H1 (cell line): Measurements from ENCODE around the gene HIPK2. TPM values are rescaled to one million over a fixed set of nuclear protein-coding genes. Genes with fewer than 3 reads are reported as not detected.

Experiments used
- CTCF ChIA-PET: fragments of 300-600 bp; sonication (Branson Sonifier 250); formaldehyde crosslinking; loops from one replicate; lab custom pipeline; 2021; ENCODE audit not compliant: partially characterized antibody; lab: Charles Lee
- POLR2A ChIA-PET: fragments of 300-600 bp; sonication (Branson Sonifier 250); formaldehyde crosslinking; loops from one replicate; lab custom pipeline; 2021; ENCODE audit warnings: inconsistent platforms; ENCODE audit not compliant: partially characterized antibody; lab: Charles Lee
- DNase-seq, 2 experiments: peaks; one replicate each; pipeline versions ENCODE4 v3.0.0 to v3.0.0-alpha.2; 2010 to 2022; ENCODE audit warnings: low spot score in 2 of 2, low read depth in 1 of 2, mixed read lengths in 1 of 2
- FAIRE-seq: peaks from 2 replicates; lab custom pipeline; 2011; peaks lifted over from hg19 to GRCh38; lab: Jason Lieb, UNC
- H2AFZ ChIP-seq: 2 replicates; pipeline ENCODE4 v1.8.1; 2012; ENCODE audit warnings: low read length, inconsistent platforms
- H2AK5ac ChIP-seq: 2 replicates; pipeline ENCODE4 v1.6.1; 2013; ENCODE audit warnings: low read depth, low read length
- H2BK120ac ChIP-seq: replicated peaks from 2 replicates; pipeline ENCODE3; 2013; ENCODE audit warnings: low read depth, low read length, inconsistent platforms
- H2BK12ac ChIP-seq: 2 replicates; pipeline ENCODE4 v1.6.1; 2013; ENCODE audit warnings: low read depth, low read length
- H2BK15ac ChIP-seq: 2 replicates; pipeline ENCODE4 v1.6.1; 2013; ENCODE audit warnings: low read length
- H2BK20ac ChIP-seq: 2 replicates; pipeline ENCODE4 v1.6.1; 2013; ENCODE audit warnings: low read length
- H2BK5ac ChIP-seq: 2 replicates; pipeline ENCODE4 v1.6.1; 2013; ENCODE audit warnings: low read depth, low read length
- H3K14ac ChIP-seq: 2 replicates; pipeline ENCODE4 v1.6.1; 2013; ENCODE audit warnings: inconsistent platforms; ENCODE audit not compliant: insufficient read length
- H3K18ac ChIP-seq: 2 replicates; pipeline ENCODE4 v1.6.1; 2013; ENCODE audit warnings: low read length; ENCODE audit errors: extremely low read depth
- H3K23ac ChIP-seq: 2 replicates; pipeline ENCODE4 v1.6.1; 2013; ENCODE audit warnings: inconsistent platforms; ENCODE audit not compliant: insufficient read length
- H3K23me2 ChIP-seq: 2 replicates; pipeline ENCODE4 v1.6.1; 2013; ENCODE audit warnings: low read depth, low read length
- H3K27ac ChIP-seq: 2 replicates; pipeline ENCODE4 v1.6.1; 2011; ENCODE audit warnings: low read depth, low read length, inconsistent platforms
- H3K27me3 ChIP-seq, 4 experiments: replicated peaks in 1 of 4; 1 replicate in 1 of 4; 2 replicates in 3 of 4; pipeline versions ENCODE4 v1.6.1 to v1.8.1; 2011 to 2013; ENCODE audit warnings: low read length in 3 of 4, mild to moderate bottlenecking in 3 of 4, inconsistent platforms in 2 of 4, mixed read lengths in 2 of 4, moderate library complexity in 1 of 4; ENCODE audit not compliant: control insufficient read depth in 3 of 4, insufficient read depth in 3 of 4; ENCODE audit errors: extremely low read depth in 1 of 4
- H3K36me3 ChIP-seq, 4 experiments: 2 replicates each; pipeline versions ENCODE4 v1.6.1 to v1.8.1; 2011 to 2013; ENCODE audit warnings: mild to moderate bottlenecking in 4 of 4, low read length in 3 of 4, moderate library complexity in 2 of 4, control low read depth in 1 of 4, inconsistent platforms in 1 of 4; ENCODE audit not compliant: insufficient read depth in 4 of 4, control insufficient read depth in 2 of 4
- H3K4ac ChIP-seq: replicated peaks from 2 replicates; pipeline ENCODE3; 2013; ENCODE audit warnings: low read length, low read depth, mixed read lengths, inconsistent platforms; ENCODE audit not compliant: insufficient read length
- H3K4me1 ChIP-seq, 4 experiments: replicated peaks in 1 of 4; 1 replicate in 1 of 4; 2 replicates in 3 of 4; pipeline versions ENCODE4 v1.6.1 to v1.8.1; 2011 to 2013; ENCODE audit warnings: low read length in 3 of 4, inconsistent platforms in 2 of 4, mixed read lengths in 1 of 4; ENCODE audit not compliant: insufficient read depth in 4 of 4, control insufficient read depth in 3 of 4
- H3K4me2 ChIP-seq, 2 experiments: 2 replicates each; pipeline versions ENCODE4 v1.6.1 to v1.8.1; 2011 to 2013; ENCODE audit warnings: low read depth in 2 of 2, low read length in 2 of 2, control low read depth in 1 of 2, inconsistent platforms in 1 of 2, mild to moderate bottlenecking in 1 of 2; ENCODE audit not compliant: insufficient read depth in 1 of 2
- H3K4me3 ChIP-seq, 4 experiments: fragments of 200-600, 300-600 bp in 1 of 4; sonication (generic), shearing (Covaris generic), sonication (Bioruptor Twin) in 1 of 4; 2 replicates each; pipeline versions ENCODE4 v1.5.1 to v1.8.1; 2011 to 2016; ENCODE audit warnings: low read length in 4 of 4, low read depth in 3 of 4, control low read depth in 2 of 4, inconsistent platforms in 2 of 4, mild to moderate bottlenecking in 2 of 4, mixed read lengths in 1 of 4, moderate library complexity in 1 of 4; ENCODE audit not compliant: insufficient read depth in 2 of 4; ENCODE audit errors: extremely low read depth in 1 of 4
- H3K56ac ChIP-seq: replicated peaks from 2 replicates; pipeline ENCODE3; 2013; ENCODE audit warnings: low read depth, mild to moderate bottlenecking, mixed read lengths, low read length, inconsistent platforms; ENCODE audit not compliant: insufficient read length
- H3K79me1 ChIP-seq: 2 replicates; pipeline ENCODE4 v1.6.1; 2013; ENCODE audit warnings: low read depth, low read length, control low read depth
- H3K79me2 ChIP-seq, 2 experiments: 2 replicates each; pipeline versions ENCODE4 v1.6.1 to v1.8.1; 2012 to 2013; ENCODE audit warnings: low read length in 2 of 2, mild to moderate bottlenecking in 2 of 2, inconsistent platforms in 1 of 2; ENCODE audit not compliant: insufficient read depth in 2 of 2, control insufficient read depth in 1 of 2
- H3K9ac ChIP-seq, 4 experiments: replicated peaks in 1 of 4; 1 replicate in 1 of 4; 2 replicates in 3 of 4; pipeline versions ENCODE4 v1.6.1 to v1.8.1; 2011 to 2013; ENCODE audit warnings: low read depth in 3 of 4, low read length in 3 of 4, control low read depth in 2 of 4, mild to moderate bottlenecking in 2 of 4, moderate library complexity in 2 of 4, inconsistent platforms in 1 of 4; ENCODE audit errors: extremely low read depth in 1 of 4
- H3K9me3 ChIP-seq, 2 experiments: 2 replicates each; pipeline versions ENCODE4 v1.6.1 to v1.8.1; 2012 to 2013; ENCODE audit warnings: mild to moderate bottlenecking in 2 of 2, moderate library complexity in 2 of 2, control low read depth in 1 of 2, inconsistent platforms in 1 of 2, low read depth in 1 of 2, low read length in 1 of 2, mixed read lengths in 1 of 2; ENCODE audit not compliant: insufficient read depth in 2 of 2
- H4K20me1 ChIP-seq, 2 experiments: replicated peaks in 1 of 2; 2 replicates each; pipeline versions ENCODE3 to v1.8.1; 2011 to 2013; ENCODE audit warnings: inconsistent platforms in 2 of 2, low read length in 2 of 2, mild to moderate bottlenecking in 1 of 2; ENCODE audit not compliant: insufficient read depth in 2 of 2, control insufficient read depth in 1 of 2
- H4K5ac ChIP-seq: 2 replicates; pipeline ENCODE4 v1.6.1; 2013; ENCODE audit warnings: low read length, low read depth, mixed read lengths, inconsistent platforms; ENCODE audit not compliant: insufficient read length
- H4K8ac ChIP-seq: 2 replicates; pipeline ENCODE4 v1.8.0; 2013; ENCODE audit warnings: mild to moderate bottlenecking, moderate library complexity, low read length, inconsistent platforms; ENCODE audit not compliant: insufficient read depth; ENCODE audit errors: extremely low read depth
- H4K91ac ChIP-seq: replicated peaks from 2 replicates; pipeline ENCODE3; 2013; ENCODE audit warnings: low read length, mixed read lengths, inconsistent platforms; ENCODE audit not compliant: insufficient read length
- KDM1A ChIP-seq: fragments of 200-600, 300-600 bp; sonication (generic); IDR thresholded peaks from 2 replicates; pipeline ENCODE4 v1.7.1; 2016; ENCODE audit warnings: mild to moderate bottlenecking, low read length, borderline replicate concordance
- NRF1 ChIP-seq: IDR thresholded peaks from 2 replicates; pipeline ENCODE4 v1.6.1; 2011; ENCODE audit warnings: mild to moderate bottlenecking, low read depth, low read length, improper control_type of control experiment
- RFX5 ChIP-seq: IDR thresholded peaks from 2 replicates; pipeline ENCODE4 v1.6.1; 2011; ENCODE audit warnings: low read depth, low read length, improper control_type of control experiment, borderline replicate concordance
- TEAD4 ChIP-seq: IDR thresholded peaks from 2 replicates; pipeline ENCODE4 v1.6.1; 2012; ENCODE audit warnings: low read depth, low read length, inconsistent platforms, mixed read lengths
- WGBS, 2 experiments: shearing (Covaris generic) in 1 of 2; methylation state at CpG; one replicate each; pipeline versions ENCODE4 v1.1.6 to v1.1.7; 2013 to 2015; ENCODE audit warnings: low lambda C conversion rate in 2 of 2, mixed read lengths in 2 of 2, inconsistent platforms in 1 of 2, low coverage in 1 of 2, missing lambda C conversion rate in 1 of 2; ENCODE audit not compliant: insufficient replicate concordance in 2 of 2, insufficient coverage in 1 of 2, insufficient read length in 1 of 2; ENCODE audit errors: extremely low coverage in 1 of 2, missing lambda C conversion rate in 1 of 2; 5-methylcytosine and 5-hydroxymethylcytosine counted together
- polyA plus RNA-seq, 7 experiments: library from polyadenylated mRNA; depleted of rRNA in 3 of 7; stranded (reverse) in 5 of 7; unstranded in 2 of 7; fragments of >200 nt in 5 of 7; fragments of 200-250 nt in 2 of 7; gene quantifications; 1 replicate in 5 of 7; 2 replicates in 1 of 7; 4 replicates in 1 of 7; pipeline versions ENCODE4 v1.2.1 to v1.2.3, GENCODE V29; 2011 to 2013; ENCODE audit warnings: missing spikeins in 2 of 7, mixed read lengths in 2 of 7
- total RNA-seq: library from RNA; stranded (reverse); fragmentation: NEBNext Ultra II Directional; extraction: Animal tissue kit (Norgen Biotek cat#: 25700); gene quantifications from 2 replicates; pipeline ENCODE4 v1.2.1, GENCODE V29; 2021
- TF ChIP-seq, protein P1 (sequence below): IDR thresholded peaks from 2 replicates; pipeline ENCODE4 v1.6.1; 2011; ENCODE audit warnings: low read depth, mild to moderate bottlenecking, low read length; ENCODE audit not compliant: insufficient read depth

Gene HIPK2
- total and polyA plus RNA-seq, 2 of the 8 experiments (the other 6 are each of a cell fraction or from before 2014, with no cell fraction given), result 8.3 to 24.3 TPM

DNA sequence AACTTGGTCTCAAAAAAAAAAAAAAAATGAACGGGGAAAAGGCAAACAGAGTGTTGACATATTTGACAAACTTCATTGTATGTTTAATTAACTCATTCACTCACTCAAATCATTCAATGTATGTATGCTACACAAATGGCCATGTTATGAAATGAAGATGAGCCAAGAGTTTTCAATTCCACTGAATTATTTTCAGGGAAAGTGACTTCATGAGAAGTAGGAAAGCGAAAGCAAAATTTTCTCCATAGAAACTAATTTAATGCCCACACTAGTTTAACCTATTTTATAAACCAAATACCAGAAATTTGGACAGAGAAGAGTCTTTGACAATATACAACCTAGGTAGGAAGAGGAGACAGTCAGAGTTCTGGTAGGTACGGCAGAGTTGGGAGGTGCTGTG, 119.5 kb downstream of the HIPK2 start:
- no peak overlapping the region for H3K4me2 ChIP-seq

More for the DNA sequence above, 119.5 kb downstream of the HIPK2 start:
- Histone ChIP-seq H2BK12ac (no peak overlapping the region), H4K20me1 (no peaks in the 10 kb centered on the region), H3K4me1 (peaks cover 1 to 19% (median 12%) of the 10 kb centered on the region in 4 experiments; a peak in 5 of 7 replicates), H3K23me2 (no peaks in the 10 kb centered on the region), H3K9ac (no peak overlapping the region), H3K79me1 (no peaks in the 10 kb centered on the region), H4K91ac (no peak overlapping the region), H3K18ac (no peak overlapping the region), H3K14ac (no peak overlapping the region), H3K36me3 (no peaks in the 10 kb centered on the region), H4K5ac (no peak overlapping the region), H3K27me3 (no peaks in the 10 kb centered on the region), H3K23ac (no peak overlapping the region), H3K4ac (no peak overlapping the region), H4K8ac (no peak overlapping the region), H2BK15ac (no peak overlapping the region), H2BK5ac (no peak overlapping the region), H3K79me2 (no peaks in the 10 kb centered on the region), H2AFZ (no peak overlapping the region), H3K9me3 (no peaks in the 10 kb centered on the region), H2BK20ac (no peak overlapping the region), H3K56ac (no peak overlapping the region), H3K27ac (no peak overlapping the region), H2AK5ac (no peak overlapping the region), H3K4me3 (no peak overlapping the region), H2BK120ac (no peak overlapping the region)
- no peak for TF ChIP-seq RFX5
- TF ChIP-seq TEAD4, result no peak
- TF ChIP-seq, protein P1, sequence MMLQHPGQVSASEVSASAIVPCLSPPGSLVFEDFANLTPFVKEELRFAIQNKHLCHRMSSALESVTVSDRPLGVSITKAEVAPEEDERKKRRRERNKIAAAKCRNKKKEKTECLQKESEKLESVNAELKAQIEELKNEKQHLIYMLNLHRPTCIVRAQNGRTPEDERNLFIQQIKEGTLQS, result no peak
- no peak for TF ChIP-seq KDM1A
- TF ChIP-seq NRF1, result no peak
- POLR2A ChIA-PET, result no interaction called here
- DNase-seq (no peak), FAIRE-seq (no peak)
- 84% methylated on average over 3 of the region's 3 CpGs; no CpG with 5 or more reads in 1 of the 2 experiments for WGBS, 2 experiments
- CTCF ChIA-PET, result no interaction called here
